Central memory CD8-positive, alpha-beta T cell (primary cell): ENCODE data around the gene MOB1A.

Source experiments
- ATAC-seq: fragments of 150-1000 bp; cut with Tn5 transposase; replicated peaks from 2 replicates; pipeline ENCODE4 v1.10.0; 2022; ENCODE audit warnings: mild to moderate bottlenecking, moderate FRiP score, moderate number of reproducible peaks; ENCODE audit not compliant: poor library complexity, severe bottlenecking; ENCODE audit errors: extremely low read depth
- DNase-seq, 2 donors: peaks; one replicate each; pipeline ENCODE4 v3.0.0; 2021; ENCODE audit warnings: low spot score in 2 of 2
- H3K27ac Mint-ChIP-seq: one replicate; pipeline ENCODE4 v1.8.0; 2022; ENCODE audit warnings: low read depth, mild to moderate bottlenecking, moderate library complexity, mixed read lengths
- H3K27me3 Mint-ChIP-seq: one replicate; pipeline ENCODE4 v1.8.0; 2022; ENCODE audit warnings: mixed read lengths
- H3K36me3 Mint-ChIP-seq: one replicate; pipeline ENCODE4 v1.8.0; 2022; ENCODE audit warnings: mild to moderate bottlenecking, moderate library complexity, mixed read lengths; ENCODE audit not compliant: insufficient read depth
- H3K4me1 Mint-ChIP-seq: one replicate; pipeline ENCODE4 v1.8.0; 2022; ENCODE audit warnings: mixed read lengths
- H3K4me3 Mint-ChIP-seq: one replicate; pipeline ENCODE4 v1.8.0; 2022; ENCODE audit warnings: mild to moderate bottlenecking, moderate library complexity, mixed read lengths
- H3K9me3 Mint-ChIP-seq: one replicate; pipeline ENCODE4 v1.8.0; 2022; ENCODE audit warnings: mixed read lengths

Gene MOB1A

GRCh38 chr2:74164761-74165160, 13.9 kb downstream of the MOB1A start:
- H3K27ac Mint-ChIP-seq, result no peak overlapping the region
- no peak for DNase-seq
- H3K9me3 Mint-ChIP-seq, result peaks cover 6% of the 10 kb centered on the region
- H3K27me3 Mint-ChIP-seq, result no peaks in the 10 kb centered on the region
- ATAC-seq, result no peak
- peaks cover 19% of the 10 kb centered on the region for H3K4me1 Mint-ChIP-seq
- H3K36me3 Mint-ChIP-seq, result peaks cover 82% of the 10 kb centered on the region
- no peak overlapping the region for H3K4me3 Mint-ChIP-seq

- no peak overlapping the region for H3K4me3 Mint-ChIP-seq
- peaks cover 84% of the 10 kb centered on the region for H3K36me3 Mint-ChIP-seq
- peaks cover 6% of the 10 kb centered on the region for H3K9me3 Mint-ChIP-seq
- no peak overlapping the region for H3K27ac Mint-ChIP-seq
- no peak for DNase-seq
- H3K4me1 Mint-ChIP-seq, result peaks cover 18% of the 10 kb centered on the region
- ATAC-seq, result no peak
- H3K27me3 Mint-ChIP-seq, result no peaks in the 10 kb centered on the region
Observed at GRCh38 chr2:74162951-74163350, 15.7 kb downstream of the MOB1A start.

- ATAC-seq, result no peak
- no peak overlapping the region for H3K27ac Mint-ChIP-seq
- DNase-seq, result no peak
- H3K4me3 Mint-ChIP-seq, result no peak overlapping the region
- H3K27me3 Mint-ChIP-seq, result no peaks in the 10 kb centered on the region
- peaks cover 9% of the 10 kb centered on the region for H3K4me1 Mint-ChIP-seq
- H3K9me3 Mint-ChIP-seq, result no peaks in the 10 kb centered on the region
- H3K36me3 Mint-ChIP-seq, result peaks cover 83% of the 10 kb centered on the region
Observed at GRCh38 chr2:74155830-74156229, 22.8 kb downstream of the MOB1A start.

- no peaks in the 10 kb centered on the region for H3K27me3 Mint-ChIP-seq
- H3K4me1 Mint-ChIP-seq, result peaks cover 9% of the 10 kb centered on the region
- peak overlapping the region; percentile 2 for H3K27ac Mint-ChIP-seq
- ATAC-seq, result no peak
- no peak for DNase-seq
- H3K4me3 Mint-ChIP-seq, result no peak overlapping the region
- no peaks in the 10 kb centered on the region for H3K9me3 Mint-ChIP-seq
- H3K36me3 Mint-ChIP-seq, result peaks cover 67% of the 10 kb centered on the region
Observed at GRCh38 chr2:74152954-74153353, 25.7 kb downstream of the MOB1A start.

- H3K27ac Mint-ChIP-seq, result no peak overlapping the region
- H3K27me3 Mint-ChIP-seq, result no peaks in the 10 kb centered on the region
- H3K4me1 Mint-ChIP-seq, result peaks cover 5% of the 10 kb centered on the region
- peaks cover 39% of the 10 kb centered on the region for H3K36me3 Mint-ChIP-seq
- no peaks in the 10 kb centered on the region for H3K9me3 Mint-ChIP-seq
- no peak for ATAC-seq
- H3K4me3 Mint-ChIP-seq, result no peak overlapping the region
- DNase-seq, result no peak
Observed at GRCh38 chr2:74149570-74150319, 28.9 kb downstream of the MOB1A start.

GRCh38 chr2:74149247-74149525, 29.5 kb downstream of the MOB1A start:
- ATAC-seq, result no peak
- peaks cover 5% of the 10 kb centered on the region for H3K4me1 Mint-ChIP-seq
- H3K9me3 Mint-ChIP-seq, result no peaks in the 10 kb centered on the region
- no peak for DNase-seq
- no peaks in the 10 kb centered on the region for H3K27me3 Mint-ChIP-seq
- no peak overlapping the region for H3K4me3 Mint-ChIP-seq
- no peak overlapping the region for H3K27ac Mint-ChIP-seq
- peaks cover 35% of the 10 kb centered on the region for H3K36me3 Mint-ChIP-seq

GRCh38 chr2:74148457-74149246, 30.0 kb downstream of the MOB1A start:
- DNase-seq, result no peak
- Mint-ChIP-seq H3K27ac (no peak overlapping the region), H3K4me1 (peaks cover 3% of the 10 kb centered on the region), H3K36me3 (peaks cover 30% of the 10 kb centered on the region), H3K27me3 (no peaks in the 10 kb centered on the region), H3K9me3 (no peaks in the 10 kb centered on the region), H3K4me3 (no peak overlapping the region)
- no peak for ATAC-seq

- Mint-ChIP-seq H3K36me3 (peaks cover 22% of the 10 kb centered on the region), H3K4me3 (no peak within 1 kb of the TSS), H3K9me3 (no peaks in the 10 kb centered on the region), H3K27me3 (no peaks in the 10 kb centered on the region), H3K4me1 (no peaks in the 10 kb centered on the region), H3K27ac (no peak within 1 kb of the TSS)
- DNase-seq (peak; percentile 61 to 65), ATAC-seq (peak; percentile 88)
Observed at GRCh38 chr2:74147727-74148456, 30.8 kb downstream of the MOB1A start, which contains the start of gene BOLA3. TSS of gene BOLA3 (minus strand) at chr2:74147912. CDS start at chr2:74147874, 38 bp downstream.

- H3K4me3 Mint-ChIP-seq, result no peak overlapping the region
- peaks cover 20% of the 10 kb centered on the region for H3K36me3 Mint-ChIP-seq
- no peaks in the 10 kb centered on the region for H3K27me3 Mint-ChIP-seq
- DNase-seq (peak in 1 of 2 donors; percentile 22), ATAC-seq (peak; percentile 57)
- H3K4me1 Mint-ChIP-seq, result no peaks in the 10 kb centered on the region
- no peak overlapping the region for H3K27ac Mint-ChIP-seq
- no peaks in the 10 kb centered on the region for H3K9me3 Mint-ChIP-seq
Observed at GRCh38 chr2:74146929-74147726, 31.6 kb downstream of the MOB1A start.

GRCh38 chr2:74142340-74142739, 36.3 kb downstream of the MOB1A start:
- H3K27me3 Mint-ChIP-seq, result no peaks in the 10 kb centered on the region
- H3K36me3 Mint-ChIP-seq, result peaks cover 7% of the 10 kb centered on the region
- peak overlapping the region; percentile 23 for H3K27ac Mint-ChIP-seq
- peaks cover 7% of the 10 kb centered on the region for H3K4me1 Mint-ChIP-seq
- no peak overlapping the region for H3K4me3 Mint-ChIP-seq
- DNase-seq (no peak), ATAC-seq (no peak)
- no peaks in the 10 kb centered on the region for H3K9me3 Mint-ChIP-seq

GRCh38 chr2:74138600-74139323, 39.9 kb downstream of the MOB1A start:
- Mint-ChIP-seq H3K9me3 (no peaks in the 10 kb centered on the region), H3K27me3 (no peaks in the 10 kb centered on the region), H3K4me1 (peaks cover 7% of the 10 kb centered on the region), H3K4me3 (no peak overlapping the region), H3K27ac (no peak overlapping the region), H3K36me3 (peaks cover 10% of the 10 kb centered on the region)
- ATAC-seq (no peak), DNase-seq (no peak)
